GM21723 (cell line): ENCODE data around the gene RUNDC1.

Source experiments
- ATAC-seq: cut with Tn5 transposase; IDR thresholded peaks from one replicate; pipeline ENCODE4 v1.9.1; 2021; ENCODE audit warnings: mild to moderate bottlenecking, moderate library complexity; ENCODE audit not compliant: unreplicated experiment

The RUNDC1 gene

DNA sequence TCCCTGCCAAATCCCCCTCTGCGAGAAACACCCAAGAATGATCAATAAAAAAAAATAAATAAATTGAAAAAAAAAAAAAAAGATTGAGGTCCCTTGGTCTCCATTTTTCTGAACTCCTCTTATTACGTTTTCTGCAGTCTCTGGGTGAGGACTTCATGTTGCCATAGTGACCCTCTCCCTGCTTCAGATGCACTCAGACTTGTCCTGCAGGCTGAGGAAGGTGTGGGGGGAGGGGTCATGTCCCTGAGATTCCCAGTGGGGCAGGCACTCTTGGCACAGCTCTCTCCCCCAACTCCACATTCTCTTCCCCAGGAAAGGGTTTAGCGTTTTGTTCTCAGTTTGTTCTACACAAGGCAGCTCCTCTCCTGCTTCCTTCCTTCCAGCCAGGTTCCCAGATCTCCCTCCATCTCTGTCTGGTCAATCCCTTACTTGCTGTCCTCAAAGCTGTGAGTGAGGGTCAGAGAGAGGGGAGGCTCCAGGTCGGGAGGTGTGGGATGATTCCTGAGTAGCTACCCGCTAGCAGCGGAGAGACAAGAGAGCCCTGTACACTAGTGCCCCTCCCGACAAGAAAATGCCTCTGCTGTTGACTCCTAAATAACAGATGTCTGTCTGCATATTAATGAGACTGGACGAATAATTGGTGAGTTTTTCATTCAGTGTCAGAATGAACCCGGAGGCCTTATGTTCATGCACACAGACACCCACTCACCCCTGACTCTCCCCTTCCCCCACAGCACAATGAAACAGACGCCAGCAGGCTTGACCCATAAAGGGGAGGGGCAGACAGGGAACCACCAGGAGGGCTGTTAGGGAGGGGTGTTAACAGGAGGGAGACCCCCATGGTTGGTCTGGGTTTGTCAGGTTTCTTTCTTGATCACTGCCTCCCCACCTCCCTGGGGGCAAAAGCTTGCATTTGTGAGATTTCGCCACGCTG, 53.9 kb downstream of the RUNDC1 start:
- ATAC-seq: no peak

DNA sequence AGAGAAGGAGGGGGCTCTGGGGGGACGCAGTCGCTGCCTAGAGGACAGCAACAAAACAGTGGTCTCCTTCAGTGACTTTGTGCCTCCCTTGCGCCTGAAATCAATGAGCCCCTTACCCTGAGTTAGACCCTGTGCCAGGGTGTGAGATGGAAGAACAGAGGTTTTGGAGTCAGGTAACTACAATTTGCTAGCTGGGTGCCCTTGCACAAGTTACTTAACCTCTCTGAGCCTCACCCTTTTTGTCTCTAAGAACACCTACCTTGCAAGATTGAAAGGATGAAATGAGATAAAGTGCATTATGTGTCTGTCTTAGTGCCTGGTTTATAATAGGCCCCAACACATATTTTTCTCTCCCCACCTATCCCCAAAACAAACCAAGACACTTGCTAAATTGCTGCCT, 54.5 kb downstream of the RUNDC1 start:
- no peak for ATAC-seq

DNA sequence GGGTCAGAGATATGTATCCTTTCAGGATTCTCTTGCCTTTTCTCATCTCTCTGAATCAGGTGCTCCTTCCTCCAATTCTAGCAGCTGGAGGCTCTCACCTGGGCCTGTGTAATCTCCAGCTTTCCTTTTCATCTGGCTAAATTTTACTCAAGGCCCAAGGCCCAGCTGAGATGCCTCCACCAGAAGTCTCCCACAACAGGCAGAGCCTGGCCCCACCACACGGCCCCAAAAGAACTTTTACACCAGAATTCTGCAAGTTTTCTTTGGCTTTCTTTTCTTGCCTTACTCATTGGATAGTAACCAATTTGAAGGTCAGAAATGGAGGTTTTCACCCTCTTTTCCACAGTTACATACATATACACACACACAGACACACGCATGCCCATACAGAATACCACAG, 59.3 kb downstream of the RUNDC1 start:
- no peak for ATAC-seq

DNA sequence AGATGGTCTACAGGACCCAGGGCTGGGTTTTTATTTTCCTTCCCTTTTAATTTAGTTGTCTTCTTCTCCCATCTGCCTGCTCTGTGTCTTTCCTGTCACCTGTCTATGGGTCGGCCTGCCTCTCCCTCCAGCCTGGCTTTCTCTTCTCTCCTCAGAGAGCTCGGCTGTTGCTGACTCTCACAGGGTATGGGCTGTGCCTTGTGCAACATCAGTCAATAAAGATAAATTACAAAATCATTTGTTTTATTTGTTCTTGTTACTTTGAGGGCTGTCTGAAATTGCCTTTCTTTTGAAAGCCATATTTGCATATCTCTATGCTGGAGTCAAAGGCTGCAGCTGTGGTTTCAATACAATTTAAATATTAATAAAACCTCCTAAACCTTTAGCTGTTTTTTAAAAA, 60.3 kb downstream of the RUNDC1 start:
- ATAC-seq: no peak

DNA sequence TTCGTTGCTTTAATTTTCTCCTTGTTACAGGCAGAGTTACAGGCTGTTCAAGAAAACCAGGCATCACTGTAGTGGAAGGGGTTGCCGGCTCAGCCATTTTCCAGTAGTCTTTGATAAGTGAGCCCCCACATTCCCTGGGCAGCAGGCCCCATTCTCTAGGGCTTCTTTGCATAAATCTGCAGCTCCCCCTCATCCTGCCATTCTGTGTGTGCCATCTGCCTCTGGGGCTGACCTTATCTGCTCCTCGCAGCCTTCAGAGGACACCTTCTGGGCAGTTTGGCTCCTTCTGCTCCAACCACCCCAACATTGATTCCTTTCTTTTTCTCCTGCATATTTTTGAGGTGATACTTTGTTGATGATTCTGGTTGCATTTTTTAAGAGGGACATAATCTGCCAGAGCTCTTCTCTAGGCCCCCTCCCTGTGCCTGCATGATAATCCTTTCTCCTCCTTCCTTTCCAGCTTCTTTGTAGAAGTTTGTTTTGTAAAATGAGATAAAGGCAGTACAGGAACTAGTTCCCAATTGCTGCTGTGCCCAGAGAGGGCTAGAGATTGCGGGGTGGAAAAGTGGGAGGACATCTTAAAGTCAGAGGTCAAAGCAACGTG, 61.8 kb downstream of the RUNDC1 start:
- ATAC-seq: no peak
